Dedifferentiated amniotic fluid mesenchymal stem cell (primary cell): ENCODE results near the gene ZNF710.

Experiments
- DNase-seq: peaks from one replicate; pipeline ENCODE4 v3.0.0-alpha.2; 2016; ENCODE audit errors: extremely low spot score

The ZNF710 gene

DNA sequence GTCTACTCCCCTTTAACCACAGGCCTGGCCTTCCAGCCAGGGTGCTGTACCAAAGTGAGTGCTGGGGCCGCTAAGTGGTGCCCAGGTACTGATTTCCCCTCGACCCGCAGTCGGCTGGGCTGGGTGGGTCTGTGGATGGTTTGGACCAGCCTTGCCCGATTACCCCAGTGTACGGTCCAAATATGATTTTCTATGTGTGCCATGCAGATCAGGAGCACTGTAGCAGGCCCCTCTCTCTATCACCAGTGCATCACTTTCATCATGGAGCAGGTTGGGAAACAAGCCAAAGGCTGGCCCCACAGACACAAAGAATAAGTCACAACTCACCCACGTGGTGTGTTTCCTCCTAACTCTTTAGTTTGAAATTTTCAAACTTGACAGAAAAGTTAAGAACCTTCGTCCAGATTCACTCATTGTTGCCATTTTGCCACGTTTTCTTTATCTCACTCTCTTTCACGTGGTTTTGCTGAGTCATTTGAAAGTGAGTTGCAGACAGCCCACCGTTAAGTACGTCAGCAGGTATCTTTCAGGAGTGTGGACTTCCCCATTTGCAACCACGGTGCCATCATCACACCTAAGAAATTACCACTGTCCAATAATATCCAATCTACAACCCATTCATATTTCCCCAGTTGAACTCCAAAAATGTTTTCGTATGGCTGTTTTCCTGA, 37.0 kb downstream of the ZNF710 start:
- DNase-seq, result no peak

DNA sequence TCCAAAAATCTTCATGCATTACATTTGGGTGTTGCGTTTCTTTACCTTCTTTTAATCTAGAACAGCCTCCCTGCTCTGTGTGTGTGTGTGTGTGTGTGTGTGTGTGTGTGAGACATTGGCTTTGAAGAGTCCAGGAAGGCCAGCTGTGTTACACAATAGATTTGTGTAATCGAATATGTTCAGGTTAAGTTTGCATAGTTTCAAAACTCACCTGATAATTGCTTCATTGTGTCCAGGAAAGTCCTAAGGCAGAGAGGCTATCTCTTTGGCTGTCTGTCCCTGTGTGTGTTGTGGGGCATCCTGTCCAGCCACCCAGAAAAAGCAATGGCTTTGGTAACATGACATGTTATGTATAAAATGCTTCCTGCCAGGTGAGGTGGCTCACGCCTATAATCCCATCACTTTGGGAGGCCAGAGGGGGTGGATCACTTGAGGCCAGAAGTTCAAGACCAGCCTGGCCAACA, 37.5 kb downstream of the ZNF710 start:
- no peak for DNase-seq

DNA sequence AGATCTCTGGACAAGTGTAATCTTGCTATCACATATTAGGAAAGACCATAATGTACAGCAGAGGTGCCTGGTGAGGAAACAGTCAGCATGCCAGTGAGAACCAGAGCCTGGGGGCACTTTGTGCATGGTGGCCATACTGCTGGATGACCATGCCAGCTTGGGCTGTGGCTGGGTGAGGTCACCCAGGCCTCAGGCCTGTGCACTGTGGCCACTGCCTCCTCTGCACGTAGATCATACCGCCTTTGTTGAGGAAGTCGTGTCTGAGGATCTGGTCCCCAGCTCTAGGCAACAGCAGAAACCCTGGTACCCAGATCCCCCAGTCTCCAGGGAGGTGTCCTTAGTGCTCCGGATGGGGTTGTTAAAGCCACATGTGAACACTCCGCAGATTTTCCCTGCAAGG, 38.9 kb downstream of the ZNF710 start:
- no peak for DNase-seq

DNA sequence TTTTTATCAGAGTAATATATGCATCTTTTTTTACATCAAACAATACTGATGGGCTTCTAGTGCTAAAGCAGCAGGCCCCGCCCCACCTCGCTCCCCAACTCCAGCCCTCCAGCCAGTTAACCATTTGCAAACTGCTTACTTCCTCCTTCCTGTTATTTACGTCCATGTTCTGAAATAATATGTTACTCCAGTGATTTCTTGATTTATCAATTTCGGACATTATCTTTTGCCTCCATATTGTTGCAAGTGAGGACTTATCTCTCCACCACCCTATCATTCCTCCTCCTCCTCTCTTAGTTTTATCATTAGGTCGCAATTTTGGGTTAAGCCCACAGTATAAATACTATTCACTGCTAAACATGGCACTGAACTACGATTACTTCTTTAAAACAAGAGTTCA, 39.5 kb downstream of the ZNF710 start:
- DNase-seq, result no peak

DNA sequence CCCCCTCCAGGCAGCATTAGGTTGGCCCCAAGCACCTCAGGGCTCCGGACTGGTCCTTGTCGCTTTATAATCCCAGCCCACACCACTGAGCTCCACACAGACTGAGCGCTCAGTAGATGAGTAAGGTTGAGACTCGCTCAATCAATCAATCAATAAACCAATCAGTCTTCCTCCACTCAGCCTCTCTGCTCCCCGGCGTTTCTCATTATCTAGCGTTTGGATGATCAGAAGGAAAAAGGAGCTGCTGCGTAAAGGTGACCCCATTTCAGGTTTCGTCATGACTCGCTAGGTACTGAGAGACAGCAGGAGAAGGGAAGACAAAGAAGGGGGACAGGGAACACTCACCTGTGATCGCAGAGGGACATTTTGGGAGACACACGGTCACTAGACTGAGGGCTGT, 41.2 kb downstream of the ZNF710 start:
- DNase-seq, result no peak

DNA sequence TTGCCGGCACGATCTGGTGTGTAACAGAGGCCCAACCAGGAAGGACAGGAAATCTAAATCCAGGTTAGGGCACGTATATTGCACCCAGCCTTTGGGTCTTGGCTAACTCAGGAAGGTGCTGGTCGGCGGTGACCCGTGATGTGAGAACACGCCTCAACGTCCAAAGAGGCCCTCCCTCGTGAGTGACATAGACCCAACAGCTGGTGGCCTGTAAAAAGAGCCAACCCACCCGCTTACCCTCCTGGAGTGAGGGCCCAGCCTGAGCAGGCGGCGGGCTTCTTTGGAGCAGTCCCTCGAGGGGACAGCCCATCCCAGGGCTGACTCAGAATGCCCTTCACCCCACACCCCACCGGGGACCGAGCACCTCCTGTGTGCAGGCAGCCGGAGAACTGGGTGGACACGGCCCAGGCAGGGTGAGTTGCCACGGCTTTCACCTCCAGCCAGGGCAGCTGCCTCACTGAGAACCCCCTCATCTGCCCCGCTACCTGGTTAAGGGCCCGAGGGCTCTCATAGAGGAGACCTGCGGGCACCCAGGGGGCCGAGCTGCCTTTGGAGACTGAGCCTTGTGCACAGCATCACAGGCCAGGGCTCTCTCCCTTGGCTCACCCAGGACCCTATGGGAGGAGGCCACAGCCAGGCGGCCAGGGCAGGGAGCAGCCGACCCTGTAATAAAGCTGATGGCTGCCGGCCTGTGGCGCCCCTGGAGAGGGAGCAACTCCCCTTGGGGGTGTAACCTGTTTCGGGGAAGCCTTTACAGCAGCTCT, 41.8 kb downstream of the ZNF710 start:
- DNase-seq, result no peak

DNA sequence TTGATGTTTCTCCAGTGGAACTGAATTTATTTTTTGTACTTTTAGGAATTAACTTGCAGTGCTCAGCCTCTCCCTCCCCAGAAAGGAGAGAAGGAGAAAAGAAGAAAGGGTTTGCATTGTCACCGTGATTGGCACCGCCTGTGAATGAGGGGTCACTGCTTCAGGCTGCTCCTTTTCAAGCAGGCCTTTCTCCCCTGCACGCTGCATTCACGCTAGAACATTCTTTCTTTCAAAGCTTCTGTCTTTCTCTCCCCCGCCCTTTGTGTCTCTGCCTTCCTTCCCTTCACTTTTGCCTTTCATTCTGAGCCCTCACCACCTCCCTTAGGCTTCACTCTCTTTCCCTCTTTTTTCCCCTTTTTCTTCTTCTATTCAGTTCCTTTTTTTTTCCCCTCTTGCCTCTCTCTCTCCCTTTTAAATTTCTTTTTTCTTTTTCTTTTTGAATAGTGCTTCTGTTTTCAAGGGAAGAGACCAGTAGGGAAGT, 42.4 kb downstream of the ZNF710 start:
- DNase-seq, result no peak

DNA sequence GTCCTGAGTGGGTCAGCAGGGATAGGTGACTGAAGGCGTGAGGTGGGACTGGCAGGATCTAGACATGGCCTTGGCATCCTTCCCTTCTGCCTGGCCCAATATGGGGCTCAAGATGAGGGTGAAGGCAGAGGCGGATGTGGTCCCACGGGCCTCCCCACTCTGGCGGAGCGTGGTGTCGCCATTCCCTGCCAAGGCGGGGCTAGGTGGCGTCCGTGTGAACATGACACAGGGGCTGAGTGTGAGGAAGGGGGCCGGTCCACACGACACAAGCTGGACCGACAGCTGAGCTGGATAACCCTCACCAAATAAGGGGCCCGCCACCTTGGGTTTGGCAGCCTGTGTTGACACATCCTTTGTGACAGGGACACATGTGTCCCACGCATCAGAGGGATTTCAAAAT, 43.1 kb downstream of the ZNF710 start:
- DNase-seq, result no peak

DNA sequence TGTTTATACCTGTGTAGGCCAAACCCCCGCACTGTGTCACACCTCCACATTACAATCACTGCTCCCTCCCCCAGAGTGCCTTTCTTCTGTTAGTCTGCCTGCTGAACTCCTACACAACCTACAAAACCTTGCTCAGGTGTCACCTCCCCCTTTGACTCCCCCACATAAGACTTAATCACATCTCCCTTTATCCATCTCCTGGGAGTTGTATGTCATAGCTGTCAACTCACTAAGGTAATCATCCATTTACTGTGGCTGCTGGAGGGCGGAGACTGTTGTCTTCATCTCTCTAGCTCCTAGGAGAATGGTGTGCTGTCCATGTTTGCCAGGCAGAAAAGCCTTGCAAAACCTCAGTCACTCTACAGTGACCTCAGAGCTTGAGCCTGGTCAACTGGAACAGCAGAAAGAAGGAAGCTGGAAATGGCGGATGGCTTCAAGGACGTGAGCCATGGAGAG, 43.8 kb downstream of the ZNF710 start:
- DNase-seq, result no peak

DNA sequence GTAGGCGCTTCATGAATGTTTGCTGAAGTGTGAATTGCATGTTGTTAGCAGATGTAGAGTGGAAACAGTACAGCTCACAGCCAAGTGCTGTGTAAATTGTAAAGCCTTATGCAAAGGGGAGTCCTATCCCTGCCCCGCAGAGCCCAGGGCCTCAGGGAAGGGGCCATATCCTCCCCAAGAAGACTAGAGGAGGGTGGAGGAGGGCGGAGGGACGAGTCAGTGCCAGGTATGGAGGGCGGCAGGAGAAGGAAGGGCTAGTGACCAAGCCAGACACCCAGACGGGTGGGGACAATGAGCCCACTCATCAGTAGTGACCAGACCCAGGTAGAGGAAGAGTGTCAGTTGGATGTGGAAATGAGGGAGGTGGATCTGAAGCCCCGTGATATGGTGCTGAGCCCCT, 45.2 kb downstream of the ZNF710 start:
- DNase-seq, result no peak

DNA sequence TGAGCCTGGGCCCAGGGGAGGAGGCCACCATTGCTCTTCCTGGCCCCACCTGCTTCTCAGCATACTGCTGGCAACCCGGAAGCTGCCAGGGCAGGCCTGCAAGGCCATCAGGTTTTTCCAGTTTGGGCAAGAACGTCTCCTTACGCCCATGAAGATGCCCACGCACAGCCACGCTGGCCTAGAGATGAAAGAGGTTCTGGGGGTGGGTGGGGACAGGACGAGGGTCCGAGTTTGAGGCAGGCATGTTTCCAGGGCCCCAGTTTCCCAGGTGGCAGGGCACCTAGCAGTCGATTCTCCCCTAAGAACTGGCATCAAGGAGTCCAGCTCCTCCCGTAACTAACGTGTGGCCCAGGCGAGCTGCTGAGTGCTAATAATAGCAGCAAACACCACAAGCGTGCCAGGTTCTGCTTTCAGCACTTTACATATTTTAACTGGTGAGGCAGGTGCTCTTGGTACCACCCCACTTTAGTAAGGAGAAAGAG, 45.8 kb downstream of the ZNF710 start:
- no peak for DNase-seq

DNA sequence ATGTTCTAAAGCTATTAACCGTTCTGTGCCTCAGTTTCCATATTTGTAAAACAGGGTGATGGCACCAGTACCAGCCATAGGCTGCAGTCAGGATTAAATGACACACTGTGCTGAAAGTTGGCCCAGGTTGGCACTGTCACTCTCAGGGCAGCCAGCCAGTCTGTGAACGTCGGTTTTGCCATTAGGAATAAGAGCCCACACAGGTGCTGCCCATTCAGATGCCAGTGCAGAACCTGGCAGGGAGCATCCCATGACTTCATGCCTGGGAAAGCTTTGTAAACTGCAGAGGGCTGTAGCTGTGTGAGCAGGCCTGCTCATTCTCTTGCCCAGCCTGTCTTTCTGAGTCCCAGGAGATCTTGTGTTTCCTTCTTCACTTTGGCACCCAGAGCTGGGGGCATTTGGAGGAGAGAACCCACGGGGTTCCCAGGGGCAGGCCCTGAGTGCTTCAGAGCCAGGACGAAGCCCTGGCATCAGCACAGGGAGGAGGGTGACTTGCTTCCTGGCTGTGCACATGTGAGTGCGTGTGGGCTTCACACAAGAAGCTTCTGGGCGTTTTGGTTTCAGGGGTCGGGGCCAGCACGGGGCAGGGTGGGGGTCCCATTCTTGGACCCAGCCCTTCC, 46.9 kb downstream of the ZNF710 start:
- DNase-seq, result no peak

DNA sequence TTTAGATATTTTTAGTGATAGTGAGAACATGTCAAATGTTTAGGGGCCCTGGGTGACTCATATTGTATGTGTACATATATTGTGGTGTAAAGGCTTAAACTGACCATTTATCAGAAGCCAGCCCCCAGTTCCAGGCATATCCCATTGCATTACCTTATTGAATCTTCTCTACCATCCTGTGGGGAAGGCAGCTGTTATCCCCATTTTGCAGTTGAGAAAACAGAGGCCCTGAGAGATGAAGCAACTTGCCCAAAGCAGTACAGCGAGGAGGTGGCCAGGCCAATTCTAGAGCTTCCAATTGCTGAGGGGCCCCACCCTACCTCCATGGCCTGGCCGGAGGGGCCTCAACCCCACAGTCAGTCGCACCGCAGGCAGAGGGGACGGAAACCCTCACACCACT, 47.9 kb downstream of the ZNF710 start:
- DNase-seq, result no peak

DNA sequence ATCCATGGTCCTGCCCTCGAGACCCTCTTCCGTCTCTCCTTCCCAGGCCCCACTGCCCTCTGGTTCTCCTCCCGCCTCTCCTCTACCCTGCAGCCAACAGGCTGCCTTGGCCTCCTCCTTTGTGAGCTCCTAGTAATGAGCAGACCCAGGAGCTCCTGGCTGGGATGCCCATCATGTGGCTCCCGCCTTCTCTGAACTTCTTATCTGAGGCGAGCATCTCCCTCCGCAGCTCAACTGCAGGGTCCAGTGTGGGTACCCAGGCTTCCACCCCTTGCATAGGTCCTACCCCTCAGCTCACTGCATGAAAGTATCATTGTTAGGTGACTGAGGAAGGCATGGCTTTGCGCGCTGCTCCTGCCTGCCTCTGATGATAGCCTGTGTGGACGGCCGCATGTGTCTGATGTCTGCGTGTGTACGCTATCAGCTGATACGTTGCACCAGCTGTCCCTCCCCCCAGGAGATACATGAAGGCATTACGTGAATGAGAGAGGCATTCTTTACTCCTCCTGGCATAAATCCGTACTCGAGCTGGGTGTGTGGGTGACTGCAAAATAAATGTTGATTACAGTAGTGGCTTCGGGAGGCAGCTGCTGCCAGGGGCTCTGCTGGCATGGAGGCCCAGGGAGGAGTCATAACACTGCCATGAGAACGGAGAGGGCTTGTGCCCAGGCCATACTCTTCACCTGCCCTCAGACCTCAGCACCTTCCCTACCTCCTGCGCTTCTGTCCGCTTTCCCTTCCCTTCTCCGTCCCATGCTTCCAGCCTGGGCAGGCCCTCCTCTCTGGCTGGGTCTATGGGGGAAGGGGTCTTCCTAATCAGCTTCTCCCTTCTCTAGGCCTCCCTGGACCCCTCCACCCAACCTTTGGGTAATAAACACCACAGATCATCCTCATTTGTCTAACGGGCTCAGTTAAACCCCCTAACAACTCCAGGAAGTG, 48.8 kb downstream of the ZNF710 start:
- DNase-seq, result no peak

DNA sequence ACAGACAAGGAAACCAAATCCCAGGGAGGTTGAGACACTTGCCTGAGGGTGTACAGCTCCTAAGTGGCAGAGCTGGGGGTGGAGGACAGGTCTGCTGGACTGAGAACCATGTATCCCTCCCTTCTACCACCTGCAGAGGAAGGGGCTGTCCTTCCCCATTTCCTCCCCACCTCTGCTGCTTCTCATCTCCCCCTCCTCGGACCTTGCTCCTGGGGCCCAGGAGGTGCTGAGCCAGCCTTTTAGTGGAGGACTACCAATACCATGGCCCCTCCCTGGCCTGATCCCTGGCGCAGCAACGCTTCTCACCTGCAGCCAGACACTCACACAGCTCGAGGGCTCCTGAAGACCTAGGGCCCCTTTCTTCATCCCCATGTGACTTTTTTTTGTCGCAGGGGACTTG, 50.8 kb downstream of the ZNF710 start:
- DNase-seq, result no peak

DNA sequence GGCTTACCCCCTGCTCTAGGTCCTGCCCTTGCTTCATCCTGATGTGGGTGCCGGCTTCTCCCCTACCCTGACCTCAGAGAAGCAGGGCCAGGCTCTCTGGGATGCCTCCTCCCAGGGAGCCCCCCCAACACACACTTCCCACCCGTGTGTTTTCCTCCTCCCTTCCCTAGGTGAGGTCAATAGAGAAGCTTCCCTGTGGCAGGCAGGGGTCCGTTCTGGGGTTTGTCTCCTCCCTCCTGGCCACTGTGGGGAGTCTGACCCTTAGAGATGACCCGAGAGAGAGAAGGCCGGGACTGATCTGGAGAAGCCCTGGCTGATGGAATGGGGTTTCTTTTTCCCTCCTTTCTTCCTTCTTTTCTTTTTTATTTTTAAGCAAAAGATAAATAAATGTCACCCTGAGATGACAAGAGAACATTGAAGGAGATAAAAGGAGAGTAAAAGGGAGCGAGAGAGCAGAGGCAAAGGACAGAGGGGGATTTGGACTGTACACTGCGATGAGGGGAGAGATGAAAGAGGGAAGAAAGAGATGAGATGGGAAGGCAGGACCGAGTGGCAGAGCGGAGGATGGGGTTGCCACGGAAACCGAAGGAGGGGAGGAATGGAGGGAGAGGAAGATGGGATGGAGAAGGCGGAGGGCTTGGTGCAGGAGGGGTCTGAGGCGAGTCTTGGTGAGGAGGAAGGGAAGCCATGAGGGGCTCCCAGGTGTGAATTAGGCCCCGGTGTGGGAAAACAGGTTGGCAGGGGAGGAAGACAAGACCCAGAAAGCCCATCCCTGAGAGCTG, 52.8 kb downstream of the ZNF710 start:
- DNase-seq, result no peak

DNA sequence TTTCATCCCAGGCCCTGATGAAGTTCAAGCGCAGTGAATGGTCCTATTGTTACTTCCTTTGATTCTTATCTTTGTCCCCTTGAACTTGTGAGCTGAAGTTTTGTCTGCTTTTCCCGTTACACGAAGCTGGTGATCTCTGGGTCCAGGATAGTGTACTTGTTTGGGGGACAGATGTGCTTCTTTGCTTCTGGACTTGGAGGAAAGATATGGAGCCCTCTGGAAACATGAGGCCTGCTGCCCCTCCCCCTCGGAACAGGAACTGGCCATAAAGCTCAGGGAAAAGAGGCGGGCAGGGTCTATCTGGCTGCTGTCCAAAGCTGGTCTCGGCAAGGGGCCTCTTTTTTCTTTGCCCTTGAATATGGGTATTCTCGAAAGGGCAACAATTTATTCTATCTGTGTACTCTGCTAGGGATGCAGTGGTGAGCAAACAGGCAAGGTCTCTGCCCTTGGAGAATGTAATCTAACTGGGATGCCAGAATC, 53.5 kb downstream of the ZNF710 start:
- DNase-seq, result no peak

DNA sequence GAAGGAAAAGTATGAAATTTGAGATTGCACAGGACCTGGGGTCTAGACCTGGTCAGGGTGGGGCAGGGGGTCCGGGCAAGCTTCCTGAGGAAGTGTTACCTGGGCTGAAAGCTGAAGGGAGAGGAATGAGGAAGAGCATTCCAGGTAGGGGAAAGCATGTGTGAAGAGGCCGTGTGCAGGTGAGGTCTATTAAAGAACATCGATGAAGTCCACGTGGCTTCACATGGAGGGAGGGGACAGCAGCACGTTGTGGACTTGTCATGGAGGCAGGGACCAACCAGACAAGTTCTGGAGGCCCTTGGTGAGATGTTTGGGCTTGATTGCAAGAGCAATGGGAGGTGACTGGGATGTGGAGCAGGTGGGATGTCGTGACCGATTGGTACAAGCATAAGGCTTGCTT, 54.1 kb downstream of the ZNF710 start:
- DNase-seq, result no peak

DNA sequence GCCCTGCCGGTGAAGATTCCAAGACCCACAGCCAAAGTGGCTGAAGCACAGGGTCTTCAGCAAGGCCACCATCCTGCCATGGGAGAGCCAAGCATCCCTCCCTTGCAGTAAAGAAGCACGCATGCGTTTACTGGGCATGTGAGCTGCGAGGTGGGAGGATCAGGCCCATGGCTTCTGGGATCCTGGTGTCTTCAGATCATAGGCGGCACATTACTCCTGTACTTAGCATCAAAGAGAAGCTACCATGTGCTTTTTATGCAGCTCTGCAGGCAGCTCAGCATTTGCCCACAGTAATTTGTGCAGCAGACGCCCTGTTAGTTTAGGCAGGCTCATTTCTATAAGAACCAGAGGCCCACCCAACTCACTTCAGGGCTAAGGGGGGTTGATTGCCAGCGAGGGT, 55.4 kb downstream of the ZNF710 start:
- no peak for DNase-seq

DNA sequence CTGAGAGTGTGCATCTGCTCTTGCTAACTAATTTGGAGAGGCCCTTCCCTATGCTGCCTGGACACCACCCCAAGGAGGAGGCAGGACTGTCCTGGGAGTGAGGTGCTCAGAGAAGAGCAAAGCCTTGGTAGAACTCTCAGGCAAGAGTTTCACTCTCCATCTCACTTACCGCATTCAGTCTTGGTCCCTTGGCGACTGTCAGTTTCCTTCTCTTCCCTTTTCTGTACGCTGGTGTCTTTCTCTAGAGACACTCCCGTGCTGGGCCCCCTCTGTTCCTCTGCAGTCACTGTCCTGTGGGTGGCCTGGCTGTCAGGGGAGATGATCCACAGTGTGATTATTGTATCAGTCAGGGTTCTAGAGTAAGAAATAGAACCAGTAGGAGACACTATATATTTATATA, 57.2 kb downstream of the ZNF710 start:
- no peak for DNase-seq

DNA sequence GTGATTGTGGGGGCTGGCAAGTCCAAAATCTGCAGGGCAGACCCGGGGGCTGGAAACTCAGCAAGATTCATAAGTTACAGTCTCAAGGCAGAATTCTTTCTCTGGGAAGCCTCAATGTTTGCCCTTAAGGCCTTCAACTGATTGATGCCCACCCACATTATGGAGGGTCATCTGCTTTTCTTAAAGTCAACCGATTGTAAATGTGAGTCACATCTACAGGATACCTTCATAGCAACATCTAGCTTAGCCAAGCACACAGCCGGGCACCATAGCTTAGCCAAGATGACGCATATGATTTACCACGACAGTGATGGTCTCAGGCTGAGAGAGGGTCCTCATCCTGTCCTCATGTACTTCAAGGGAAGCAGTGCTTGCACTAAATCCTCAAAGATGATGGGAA, 57.7 kb downstream of the ZNF710 start:
- no peak for DNase-seq
